ENCODE results near the gene GULP1.
A peak's percentile ranks its signal among the peaks of the same experiment; 100 is the strongest.

Gene GULP1, protein sequence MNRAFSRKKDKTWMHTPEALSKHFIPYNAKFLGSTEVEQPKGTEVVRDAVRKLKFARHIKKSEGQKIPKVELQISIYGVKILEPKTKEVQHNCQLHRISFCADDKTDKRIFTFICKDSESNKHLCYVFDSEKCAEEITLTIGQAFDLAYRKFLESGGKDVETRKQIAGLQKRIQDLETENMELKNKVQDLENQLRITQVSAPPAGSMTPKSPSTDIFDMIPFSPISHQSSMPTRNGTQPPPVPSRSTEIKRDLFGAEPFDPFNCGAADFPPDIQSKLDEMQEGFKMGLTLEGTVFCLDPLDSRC

DNA sequence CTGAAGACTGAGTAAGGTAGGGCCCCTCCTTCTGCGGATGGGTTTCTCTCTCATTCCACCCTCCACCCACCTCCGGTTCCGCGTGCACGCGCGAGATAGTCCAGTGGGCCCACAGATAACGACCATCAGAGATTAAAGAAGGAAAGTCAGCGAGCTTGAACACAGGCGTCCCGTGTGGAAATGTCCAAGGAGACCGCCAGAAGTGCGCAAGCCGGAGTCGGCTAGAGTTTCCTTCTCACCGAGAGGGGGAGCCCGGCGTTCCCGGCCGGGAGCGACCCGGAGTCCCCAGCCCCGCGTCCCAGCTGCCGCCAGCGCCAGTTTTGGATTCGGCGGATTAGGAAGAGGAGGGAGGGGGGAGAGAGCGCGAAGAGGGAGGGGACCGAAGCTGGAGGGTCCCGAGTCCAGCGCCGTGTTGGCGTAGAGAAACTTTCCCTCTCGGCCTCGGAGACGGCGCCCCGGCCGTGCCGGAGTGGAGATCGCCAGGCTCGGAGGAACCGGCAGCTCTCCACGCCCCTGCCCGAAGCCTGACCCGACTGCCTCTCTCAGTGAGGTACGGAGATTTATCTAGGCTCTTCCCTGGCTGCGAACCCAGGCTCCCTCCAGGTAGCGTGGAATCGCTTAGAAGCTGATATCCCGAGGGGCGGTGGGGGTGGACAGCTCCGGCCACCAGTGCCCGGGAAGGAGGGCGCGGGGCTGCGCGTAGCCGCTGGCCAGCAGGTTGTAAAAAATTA lies at the start of gene GULP1:
Gene GULP1 (plus strand): TSS at position 258 of the 731 bp plus-strand sequence. CDS start 185,829 bp downstream, outside the sequence.
- peak within 1 kb of the TSS; percentile 98 for H3K9ac ChIP-seq (ENCODE audit: low read length)
- H3K9me3 ChIP-seq (ENCODE audit: control insufficient read depth, low read length): no peaks in the 10 kb centered on the region
- H3K4me1 ChIP-seq (ENCODE audit: control insufficient read depth, insufficient read depth, low read length): peaks cover 4% of the 10 kb centered on the region
- H3K36me3 ChIP-seq (ENCODE audit: control insufficient read depth, insufficient read depth, low read length): no peaks in the 10 kb centered on the region
- H3K4me3 ChIP-seq (ENCODE audit: low read length): peak within 1 kb of the TSS; percentile 84
- H3K27me3 ChIP-seq (ENCODE audit: control insufficient read depth, insufficient read depth, low read length): no peaks in the 10 kb centered on the region

DNA sequence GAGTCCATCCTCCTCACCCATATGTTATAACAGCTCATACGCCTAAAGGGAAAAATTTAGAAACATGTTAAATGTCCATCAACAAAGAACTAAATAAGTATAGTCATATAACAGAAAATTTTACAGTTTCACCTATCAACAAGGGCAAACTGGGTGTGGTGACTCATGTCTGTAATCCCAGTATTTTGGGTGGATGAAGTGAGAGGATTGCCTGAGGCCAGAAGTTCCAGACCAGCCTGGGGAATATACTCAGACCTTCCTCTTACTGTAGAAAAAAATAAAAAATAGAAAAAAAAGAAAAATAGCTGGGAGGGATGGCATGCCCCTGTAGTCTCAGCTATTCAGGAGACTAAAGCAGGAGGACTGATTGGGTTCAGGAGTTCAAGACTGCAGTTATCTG lies 48.3 kb upstream of the GULP1 start:
- Histone ChIP-seq H3K4me1 (ENCODE audit: control insufficient read depth, insufficient read depth, low read length) (no peaks in the 10 kb centered on the region), H3K27me3 (ENCODE audit: control insufficient read depth, insufficient read depth, low read length) (no peaks in the 10 kb centered on the region), H3K9ac (ENCODE audit: low read length) (no peak overlapping the region), H3K36me3 (ENCODE audit: control insufficient read depth, insufficient read depth, low read length) (no peaks in the 10 kb centered on the region), H3K9me3 (ENCODE audit: control insufficient read depth, low read length) (no peaks in the 10 kb centered on the region), H3K4me3 (ENCODE audit: low read length) (no peak overlapping the region)

DNA sequence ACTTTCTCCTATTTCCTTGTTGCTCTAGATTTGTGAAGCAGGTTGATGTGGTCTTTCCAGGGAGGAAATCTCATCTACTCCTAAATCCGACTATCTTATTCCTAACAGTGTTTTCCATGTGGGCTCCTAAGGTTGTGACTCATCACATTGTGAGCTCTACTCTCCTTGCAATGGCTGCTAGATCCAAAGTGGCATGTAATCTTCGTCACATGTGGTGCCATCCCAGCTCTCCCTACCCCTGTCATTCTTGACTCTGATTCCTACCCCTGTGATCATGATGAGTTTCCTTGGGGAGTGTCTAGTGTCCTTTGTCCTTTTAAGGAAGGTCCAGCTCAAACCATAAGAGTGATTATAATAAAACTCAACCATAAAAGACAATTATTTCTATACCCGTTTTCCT lies 47.3 kb upstream of the GULP1 start:
- Histone ChIP-seq H3K36me3 (ENCODE audit: control insufficient read depth, insufficient read depth, low read length) (no peaks in the 10 kb centered on the region), H3K4me1 (ENCODE audit: control insufficient read depth, insufficient read depth, low read length) (no peaks in the 10 kb centered on the region), H3K9ac (ENCODE audit: low read length) (no peak overlapping the region), H3K4me3 (ENCODE audit: low read length) (no peak overlapping the region), H3K27me3 (ENCODE audit: control insufficient read depth, insufficient read depth, low read length) (no peaks in the 10 kb centered on the region), H3K9me3 (ENCODE audit: control insufficient read depth, low read length) (no peaks in the 10 kb centered on the region)

- no peak overlapping the region for H3K9ac ChIP-seq (ENCODE audit: low read length)
- H3K4me3 ChIP-seq (ENCODE audit: low read length): no peak overlapping the region
- H3K4me1 ChIP-seq (ENCODE audit: control insufficient read depth, insufficient read depth, low read length): no peaks in the 10 kb centered on the region
- no peaks in the 10 kb centered on the region for H3K27me3 ChIP-seq (ENCODE audit: control insufficient read depth, insufficient read depth, low read length)
- no peaks in the 10 kb centered on the region for H3K9me3 ChIP-seq (ENCODE audit: control insufficient read depth, low read length)
- no peaks in the 10 kb centered on the region for H3K36me3 ChIP-seq (ENCODE audit: control insufficient read depth, insufficient read depth, low read length)
Measured at GRCh38 chr2:188245230-188245629, 46.4 kb upstream of the GULP1 start.

DNA sequence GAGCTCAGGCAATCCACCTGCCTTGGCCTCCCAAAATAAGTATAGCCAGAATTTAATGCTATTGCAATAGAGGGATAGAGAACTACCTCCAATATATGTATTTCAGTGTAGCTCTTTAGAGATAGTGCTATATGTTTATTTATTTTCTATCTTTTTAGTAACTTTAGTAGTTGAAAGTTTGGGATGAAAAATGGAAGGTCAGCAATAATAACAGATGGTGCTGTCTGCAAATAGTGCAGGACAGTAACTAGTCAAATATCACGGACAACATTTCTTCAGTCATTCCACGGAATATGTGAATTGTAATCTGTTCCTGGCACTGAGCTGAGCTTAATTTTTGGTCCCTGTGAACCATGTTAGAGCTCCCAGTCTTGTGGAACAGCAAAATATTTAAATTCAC lies 43.2 kb upstream of the GULP1 start:
- no peak overlapping the region for H3K9ac ChIP-seq (ENCODE audit: low read length)
- H3K4me3 ChIP-seq (ENCODE audit: low read length): no peak overlapping the region
- H3K36me3 ChIP-seq (ENCODE audit: control insufficient read depth, insufficient read depth, low read length): no peaks in the 10 kb centered on the region
- H3K4me1 ChIP-seq (ENCODE audit: control insufficient read depth, insufficient read depth, low read length): no peaks in the 10 kb centered on the region
- no peaks in the 10 kb centered on the region for H3K9me3 ChIP-seq (ENCODE audit: control insufficient read depth, low read length)
- no peaks in the 10 kb centered on the region for H3K27me3 ChIP-seq (ENCODE audit: control insufficient read depth, insufficient read depth, low read length)

DNA sequence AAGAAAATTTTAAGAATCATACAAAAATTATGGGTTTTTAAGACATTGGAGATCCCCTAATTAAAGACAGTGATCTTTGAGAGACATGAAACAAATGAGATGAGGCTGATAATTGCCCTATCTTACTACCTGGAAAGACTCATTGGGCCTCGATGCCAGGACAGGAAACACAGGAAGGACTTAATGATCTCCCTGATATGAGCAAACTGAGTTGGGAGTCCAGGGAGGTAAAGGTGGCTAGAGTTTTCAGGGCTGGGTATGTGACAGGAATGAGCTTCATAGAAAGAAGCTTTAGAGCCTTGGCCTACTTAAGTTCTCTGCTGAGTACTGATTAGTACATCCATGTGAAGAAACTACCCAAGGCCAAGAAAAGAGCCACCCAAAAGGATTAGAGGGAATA lies 40.6 kb upstream of the GULP1 start:
- no peaks in the 10 kb centered on the region for H3K4me1 ChIP-seq (ENCODE audit: control insufficient read depth, insufficient read depth, low read length)
- H3K4me3 ChIP-seq (ENCODE audit: low read length): no peak overlapping the region
- no peaks in the 10 kb centered on the region for H3K9me3 ChIP-seq (ENCODE audit: control insufficient read depth, low read length)
- H3K27me3 ChIP-seq (ENCODE audit: control insufficient read depth, insufficient read depth, low read length): no peaks in the 10 kb centered on the region
- no peak overlapping the region for H3K9ac ChIP-seq (ENCODE audit: low read length)
- H3K36me3 ChIP-seq (ENCODE audit: control insufficient read depth, insufficient read depth, low read length): no peaks in the 10 kb centered on the region

DNA sequence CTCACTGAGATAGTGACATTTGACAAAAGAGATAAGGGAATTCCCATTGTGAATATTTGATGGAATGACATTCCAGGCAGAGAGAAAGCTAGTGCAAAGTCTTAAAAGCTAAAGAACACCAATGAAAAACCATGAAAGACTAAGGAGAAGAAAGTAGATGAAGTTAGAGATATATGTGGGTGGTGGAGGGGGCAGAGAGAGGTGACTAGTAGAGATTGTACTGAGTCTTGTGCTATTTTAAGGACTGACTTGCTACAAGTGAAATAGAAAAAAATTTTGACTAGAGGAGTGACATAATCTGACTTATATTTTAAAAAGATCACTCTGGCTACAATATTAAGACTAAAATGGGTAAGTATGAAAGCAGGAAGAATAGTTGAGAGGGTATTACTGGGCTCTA lies 35.3 kb upstream of the GULP1 start:
- Histone ChIP-seq H3K27me3 (ENCODE audit: control insufficient read depth, insufficient read depth, low read length) (no peaks in the 10 kb centered on the region), H3K9me3 (ENCODE audit: control insufficient read depth, low read length) (no peaks in the 10 kb centered on the region), H3K4me1 (ENCODE audit: control insufficient read depth, insufficient read depth, low read length) (no peaks in the 10 kb centered on the region), H3K36me3 (ENCODE audit: control insufficient read depth, insufficient read depth, low read length) (no peaks in the 10 kb centered on the region), H3K4me3 (ENCODE audit: low read length) (no peak overlapping the region), H3K9ac (ENCODE audit: low read length) (no peak overlapping the region)

DNA sequence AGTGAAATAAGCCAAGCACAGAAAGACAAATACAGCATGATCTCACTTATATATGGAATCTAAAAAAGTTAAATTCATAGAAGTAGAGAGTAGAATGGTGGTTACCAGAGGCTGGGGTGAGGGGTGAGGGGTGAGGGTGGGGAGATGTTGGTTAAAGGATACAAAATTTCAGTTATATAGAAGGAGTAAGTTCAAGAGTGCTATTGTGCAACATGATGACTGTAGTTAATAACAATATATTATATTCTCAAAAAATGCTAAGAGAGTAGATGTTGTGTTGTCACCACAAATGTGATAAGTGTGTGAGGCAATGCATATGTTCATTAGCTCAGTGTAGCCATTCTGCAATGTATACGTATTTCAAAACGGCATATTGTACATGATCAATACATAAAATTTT lies 26.4 kb upstream of the GULP1 start:
- H3K9ac ChIP-seq (ENCODE audit: low read length): no peak overlapping the region
- no peaks in the 10 kb centered on the region for H3K4me1 ChIP-seq (ENCODE audit: control insufficient read depth, insufficient read depth, low read length)
- no peaks in the 10 kb centered on the region for H3K36me3 ChIP-seq (ENCODE audit: control insufficient read depth, insufficient read depth, low read length)
- no peaks in the 10 kb centered on the region for H3K27me3 ChIP-seq (ENCODE audit: control insufficient read depth, insufficient read depth, low read length)
- no peak overlapping the region for H3K4me3 ChIP-seq (ENCODE audit: low read length)
- H3K9me3 ChIP-seq (ENCODE audit: control insufficient read depth, low read length): no peaks in the 10 kb centered on the region

DNA sequence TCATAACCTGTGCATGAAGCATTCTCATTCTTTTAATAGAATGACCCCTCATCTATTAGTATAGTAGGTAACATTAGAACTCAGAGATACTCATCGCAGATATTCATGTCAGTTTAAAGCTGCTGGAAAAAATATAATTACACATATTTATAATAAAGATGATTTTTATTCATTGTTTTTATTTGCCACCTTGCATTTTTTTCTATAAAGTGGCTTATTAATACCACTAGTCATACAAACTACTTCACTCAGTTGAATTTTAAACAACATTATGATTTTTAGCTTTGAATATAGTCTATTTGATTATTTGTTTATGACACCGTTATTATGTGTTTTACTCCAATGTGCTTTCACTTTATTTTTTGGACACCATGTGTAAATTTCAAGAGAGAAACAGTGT lies 23.9 kb upstream of the GULP1 start:
- Histone ChIP-seq H3K9me3 (ENCODE audit: control insufficient read depth, low read length) (no peaks in the 10 kb centered on the region), H3K9ac (ENCODE audit: low read length) (no peak overlapping the region), H3K4me1 (ENCODE audit: control insufficient read depth, insufficient read depth, low read length) (no peaks in the 10 kb centered on the region), H3K4me3 (ENCODE audit: low read length) (no peak overlapping the region), H3K36me3 (ENCODE audit: control insufficient read depth, insufficient read depth, low read length) (no peaks in the 10 kb centered on the region), H3K27me3 (ENCODE audit: control insufficient read depth, insufficient read depth, low read length) (no peaks in the 10 kb centered on the region)

- no peaks in the 10 kb centered on the region for H3K27me3 ChIP-seq (ENCODE audit: control insufficient read depth, insufficient read depth, low read length)
- no peak overlapping the region for H3K9ac ChIP-seq (ENCODE audit: low read length)
- no peak overlapping the region for H3K4me3 ChIP-seq (ENCODE audit: low read length)
- no peaks in the 10 kb centered on the region for H3K36me3 ChIP-seq (ENCODE audit: control insufficient read depth, insufficient read depth, low read length)
- H3K9me3 ChIP-seq (ENCODE audit: control insufficient read depth, low read length): no peaks in the 10 kb centered on the region
- no peaks in the 10 kb centered on the region for H3K4me1 ChIP-seq (ENCODE audit: control insufficient read depth, insufficient read depth, low read length)
Measured at GRCh38 chr2:188269004-188269403, 22.7 kb upstream of the GULP1 start.

DNA sequence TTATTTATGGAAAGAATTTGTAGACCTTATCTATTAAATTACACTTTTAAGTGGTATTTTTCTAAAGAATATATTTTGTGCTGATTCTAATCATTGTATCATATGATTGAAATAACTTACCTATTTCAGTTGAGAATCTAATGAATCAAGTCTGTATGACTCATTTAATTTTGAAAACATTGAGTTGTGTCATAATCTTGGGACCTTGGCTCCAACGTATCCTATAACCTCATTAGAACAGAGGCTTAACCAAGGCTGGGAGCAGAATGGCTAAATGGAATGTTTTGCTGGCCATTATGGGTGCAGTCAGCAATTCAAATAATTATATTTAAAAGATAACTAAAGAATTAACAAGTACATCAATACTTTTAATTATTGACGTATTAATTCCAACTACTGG lies 19.6 kb upstream of the GULP1 start:
- H3K9me3 ChIP-seq (ENCODE audit: control insufficient read depth, low read length): no peaks in the 10 kb centered on the region
- H3K4me1 ChIP-seq (ENCODE audit: control insufficient read depth, insufficient read depth, low read length): no peaks in the 10 kb centered on the region
- no peaks in the 10 kb centered on the region for H3K27me3 ChIP-seq (ENCODE audit: control insufficient read depth, insufficient read depth, low read length)
- no peak overlapping the region for H3K4me3 ChIP-seq (ENCODE audit: low read length)
- no peaks in the 10 kb centered on the region for H3K36me3 ChIP-seq (ENCODE audit: control insufficient read depth, insufficient read depth, low read length)
- H3K9ac ChIP-seq (ENCODE audit: low read length): no peak overlapping the region

DNA sequence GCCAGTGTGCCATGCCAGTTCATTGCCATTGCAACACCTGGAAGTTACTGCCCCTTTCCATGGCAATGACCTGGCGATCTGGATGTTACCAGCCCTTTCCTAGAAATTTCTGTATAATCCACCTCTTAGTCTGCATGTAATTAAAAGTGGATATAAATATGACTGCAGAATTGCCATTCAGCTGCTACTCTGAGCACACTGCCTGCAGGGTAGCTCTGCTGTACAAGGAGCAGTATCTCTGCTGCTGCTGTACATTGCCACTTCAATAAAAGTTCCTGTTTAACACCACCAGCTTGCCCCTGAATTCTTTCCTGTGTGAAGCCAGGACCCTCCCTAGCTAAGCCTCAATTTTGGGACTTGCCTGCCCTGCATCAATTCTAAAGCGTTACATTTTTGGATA lies 17.4 kb upstream of the GULP1 start:
- Histone ChIP-seq H3K36me3 (ENCODE audit: control insufficient read depth, insufficient read depth, low read length) (no peaks in the 10 kb centered on the region), H3K9me3 (ENCODE audit: control insufficient read depth, low read length) (no peaks in the 10 kb centered on the region), H3K9ac (ENCODE audit: low read length) (no peak overlapping the region), H3K4me1 (ENCODE audit: control insufficient read depth, insufficient read depth, low read length) (no peaks in the 10 kb centered on the region), H3K27me3 (ENCODE audit: control insufficient read depth, insufficient read depth, low read length) (no peaks in the 10 kb centered on the region), H3K4me3 (ENCODE audit: low read length) (no peak overlapping the region)

Measured in mucosa of stomach (tissue), 1 donor.